ENCODE measurements around the gene LIMK2. TPM values are rescaled to one million over a fixed set of nuclear protein-coding genes. Genes with fewer than 3 reads are reported as not detected.
"Not testable (repeated sequence)": the region's sequence is repeated elsewhere in the genome, so short reads cannot be mapped to it uniquely, and the experiment has no call there.

Gene LIMK2
- total RNA-seq, 1 experiment from 2014 or later = 36.6 TPM

- no peak for DNase-seq (ENCODE audit: low read depth, low spot score)
These were observed 83.9 kb downstream of the LIMK2 start for GRCh38 chr22:31295831-31296657.

GRCh38 chr22:31300896-31301295 is 88.8 kb downstream of the LIMK2 start:
- no peak for DNase-seq (ENCODE audit: low read depth, low spot score)
- in situ Hi-C loops (cut with HindIII; ENCODE audit: low pct_unique_long_range_greater_than_20kb, low sequenced_read_pairs) = no loop called here

More at GRCh38 chr22:31295831-31296657, 83.9 kb downstream of the LIMK2 start:
- in situ Hi-C loops (cut with HindIII; ENCODE audit: low pct_unique_long_range_greater_than_20kb, low sequenced_read_pairs) = no loop called here

GRCh38 chr22:31302006-31302405 is 89.9 kb downstream of the LIMK2 start:
- in situ Hi-C loops (cut with HindIII; ENCODE audit: low pct_unique_long_range_greater_than_20kb, low sequenced_read_pairs) = no loop called here
- no peak for DNase-seq (ENCODE audit: low read depth, low spot score)

- in situ Hi-C loops (cut with HindIII; ENCODE audit: low pct_unique_long_range_greater_than_20kb, low sequenced_read_pairs) = no loop called here
- no peak for DNase-seq (ENCODE audit: low read depth, low spot score)
These were observed 90.4 kb downstream of the LIMK2 start for GRCh38 chr22:31302537-31302936.

GRCh38 chr22:31305194-31305593 is 93.1 kb downstream of the LIMK2 start:
- in situ Hi-C loops (cut with HindIII; ENCODE audit: low pct_unique_long_range_greater_than_20kb, low sequenced_read_pairs) = no loop called here
- DNase-seq (ENCODE audit: low read depth, low spot score) = no peak

- no peak for DNase-seq (ENCODE audit: low read depth, low spot score)
- in situ Hi-C loops (cut with HindIII; ENCODE audit: low pct_unique_long_range_greater_than_20kb, low sequenced_read_pairs) = no loop called here
These were observed 96.1 kb downstream of the LIMK2 start for GRCh38 chr22:31308181-31308580.

GRCh38 chr22:31313366-31314147 is 101.5 kb downstream of the LIMK2 start:
- in situ Hi-C loops (cut with HindIII; ENCODE audit: low pct_unique_long_range_greater_than_20kb, low sequenced_read_pairs) = no loop called here
- peak; percentile 71 for DNase-seq (ENCODE audit: low read depth, low spot score)

GRCh38 chr22:31314220-31314619 is 102.1 kb downstream of the LIMK2 start:
- in situ Hi-C loops (cut with HindIII; ENCODE audit: low pct_unique_long_range_greater_than_20kb, low sequenced_read_pairs); DNase-seq (ENCODE audit: low read depth, low spot score): not testable (repeated sequence)

GRCh38 chr22:31321421-31321820 is 109.3 kb downstream of the LIMK2 start:
- in situ Hi-C loops (cut with HindIII; ENCODE audit: low pct_unique_long_range_greater_than_20kb, low sequenced_read_pairs) = no loop called here
- DNase-seq (ENCODE audit: low read depth, low spot score) = no peak

GRCh38 chr22:31323578-31324550 is 111.8 kb downstream of the LIMK2 start:
- in situ Hi-C loops (cut with HindIII; ENCODE audit: low pct_unique_long_range_greater_than_20kb, low sequenced_read_pairs) = no loop called here
- no peak for DNase-seq (ENCODE audit: low read depth, low spot score)

GRCh38 chr22:31326877-31327276 is 114.8 kb downstream of the LIMK2 start:
- in situ Hi-C loops (cut with HindIII; ENCODE audit: low pct_unique_long_range_greater_than_20kb, low sequenced_read_pairs) = no loop called here
- DNase-seq (ENCODE audit: low read depth, low spot score) = no peak

GRCh38 chr22:31327806-31328543 is 115.9 kb downstream of the LIMK2 start:
- DNase-seq (ENCODE audit: low read depth, low spot score) = no peak
- in situ Hi-C loops (cut with HindIII; ENCODE audit: low pct_unique_long_range_greater_than_20kb, low sequenced_read_pairs) = no loop called here

GRCh38 chr22:31328544-31328960 is 116.5 kb downstream of the LIMK2 start:
- in situ Hi-C loops (cut with HindIII; ENCODE audit: low pct_unique_long_range_greater_than_20kb, low sequenced_read_pairs) = no loop called here
- no peak for DNase-seq (ENCODE audit: low read depth, low spot score)

- DNase-seq (ENCODE audit: low read depth, low spot score) = no peak
- in situ Hi-C loops (cut with HindIII; ENCODE audit: low pct_unique_long_range_greater_than_20kb, low sequenced_read_pairs) = no loop called here
These were observed 116.9 kb downstream of the LIMK2 start for GRCh38 chr22:31329029-31329428.
